Measurements from ENCODE around the gene FTSJ3.
"Not testable (repeated sequence)": the region's sequence is repeated elsewhere in the genome, so short reads cannot be mapped to it uniquely, and the experiment has no call there.

Gene FTSJ3

GRCh38 chr17:63796375-63796774, 31.1 kb downstream of the FTSJ3 start:
- H3K36me3 Mint-ChIP-seq (ENCODE audit: low read depth) = peaks cover 63% of the 10 kb centered on the region
- not testable (repeated sequence) for H3K27ac Mint-ChIP-seq, DNase-seq, ATAC-seq, H3K9me3 Mint-ChIP-seq, H3K27me3 Mint-ChIP-seq, H3K4me3 Mint-ChIP-seq, H3K4me1 Mint-ChIP-seq

DNA sequence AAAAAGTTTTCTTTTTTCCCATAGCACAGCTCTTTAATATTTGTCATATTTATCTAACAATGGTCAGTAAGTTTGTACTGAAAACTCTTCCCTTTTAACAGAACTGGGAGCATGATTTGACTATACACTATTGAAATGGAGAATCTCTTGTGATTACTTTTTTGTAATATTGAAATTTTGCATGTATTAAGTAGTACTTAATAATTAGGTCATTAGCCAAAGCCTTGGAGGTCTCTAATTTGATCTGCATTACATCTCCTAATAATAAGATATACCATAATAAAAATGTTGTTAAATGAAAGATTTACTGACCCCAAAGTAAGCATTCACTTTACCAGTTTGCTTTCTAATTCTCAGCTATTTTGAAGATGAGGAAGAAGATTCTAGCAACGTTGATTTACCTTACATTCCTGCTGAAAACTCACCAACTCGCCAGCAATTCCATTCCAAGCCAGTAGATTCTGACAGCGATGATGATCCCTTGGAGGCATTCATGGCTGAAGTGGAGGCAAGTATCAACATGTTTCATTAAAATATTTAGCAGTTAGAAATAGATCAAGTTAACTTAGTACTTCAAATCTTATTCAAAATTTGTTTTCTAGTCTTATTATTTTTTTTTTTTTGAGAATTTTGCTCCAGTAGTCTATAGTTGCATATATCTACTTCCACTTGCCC, 35.3 kb downstream of the FTSJ3 start:
- H3K27ac Mint-ChIP-seq = no peak overlapping the region
- H3K9me3 Mint-ChIP-seq = no peaks in the 10 kb centered on the region
- DNase-seq (no peak), ATAC-seq (no peak)
- peaks cover 48% of the 10 kb centered on the region for H3K36me3 Mint-ChIP-seq (ENCODE audit: low read depth)
- no peak overlapping the region for H3K4me3 Mint-ChIP-seq
- no peaks in the 10 kb centered on the region for H3K4me1 Mint-ChIP-seq
- H3K27me3 Mint-ChIP-seq = no peaks in the 10 kb centered on the region

DNA sequence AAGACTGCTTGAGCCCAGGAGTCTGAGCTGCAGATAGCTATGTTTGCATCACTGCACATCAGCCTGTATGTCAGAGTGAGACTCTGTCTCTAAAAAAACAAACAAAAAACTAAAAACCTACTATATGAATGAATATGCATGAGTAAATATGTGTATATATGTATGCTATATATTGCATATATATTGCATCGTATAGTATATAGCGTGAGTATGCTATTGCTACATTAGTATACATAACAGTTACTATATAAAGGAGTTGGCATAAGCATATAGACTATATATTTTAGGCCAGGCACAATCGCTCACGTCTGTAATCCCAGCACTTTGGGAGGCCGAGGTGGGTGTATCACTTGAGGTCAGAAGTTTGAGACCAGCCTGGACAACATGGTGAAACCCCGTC, 37.4 kb downstream of the FTSJ3 start:
- no peak for ATAC-seq
- no peak overlapping the region for H3K27ac Mint-ChIP-seq
- H3K4me3 Mint-ChIP-seq = no peak overlapping the region
- no peaks in the 10 kb centered on the region for H3K27me3 Mint-ChIP-seq
- peaks cover 35% of the 10 kb centered on the region for H3K36me3 Mint-ChIP-seq (ENCODE audit: low read depth)
- no peak for DNase-seq
- H3K9me3 Mint-ChIP-seq = no peaks in the 10 kb centered on the region
- H3K4me1 Mint-ChIP-seq = no peaks in the 10 kb centered on the region

DNA sequence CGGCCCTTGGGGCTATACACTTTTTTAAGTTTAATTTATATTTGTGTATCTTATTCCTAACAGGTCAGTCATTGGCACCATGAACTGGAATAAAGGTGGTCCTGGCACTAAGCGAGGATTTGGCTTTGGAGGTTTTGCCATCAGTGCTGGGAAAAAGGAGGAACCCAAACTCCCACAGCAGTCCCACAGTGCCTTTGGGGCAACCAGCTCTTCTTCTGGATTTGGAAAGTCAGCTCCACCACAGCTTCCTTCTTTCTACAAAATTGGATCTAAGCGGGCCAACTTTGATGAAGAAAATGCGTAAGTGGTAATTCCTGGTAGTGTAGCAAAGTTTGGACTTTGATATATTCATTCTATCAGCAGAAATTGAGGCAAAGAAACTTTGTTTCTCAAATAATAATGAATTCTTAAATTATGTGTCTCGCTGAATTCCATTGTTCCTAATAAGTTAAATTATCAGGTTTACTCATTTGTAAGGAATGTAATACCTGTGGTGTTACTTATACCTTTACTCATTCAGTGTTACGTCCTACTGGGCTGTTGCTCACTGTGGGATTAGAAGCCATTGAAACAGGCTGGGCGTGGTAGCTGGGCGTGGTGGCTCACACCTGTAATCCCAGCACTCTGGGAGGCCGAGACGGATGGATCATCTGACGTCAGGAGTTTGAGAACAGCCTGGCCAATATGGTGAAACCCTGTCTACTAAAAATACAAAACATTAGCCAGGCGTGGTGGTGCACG, 40.3 kb downstream of the FTSJ3 start:
- H3K4me1 Mint-ChIP-seq = peaks cover 19% of the 10 kb centered on the region
- ATAC-seq (no peak), DNase-seq (no peak)
- H3K27ac Mint-ChIP-seq = no peak overlapping the region
- H3K36me3 Mint-ChIP-seq (ENCODE audit: low read depth) = peaks cover 22% of the 10 kb centered on the region
- no peaks in the 10 kb centered on the region for H3K9me3 Mint-ChIP-seq
- H3K27me3 Mint-ChIP-seq = no peaks in the 10 kb centered on the region
- H3K4me3 Mint-ChIP-seq = no peak overlapping the region

- H3K4me3 Mint-ChIP-seq = no peak overlapping the region
- peaks cover 21% of the 10 kb centered on the region for H3K4me1 Mint-ChIP-seq
- no peaks in the 10 kb centered on the region for H3K9me3 Mint-ChIP-seq
- DNase-seq (no peak), ATAC-seq (no peak)
- no peak overlapping the region for H3K27ac Mint-ChIP-seq
- no peaks in the 10 kb centered on the region for H3K27me3 Mint-ChIP-seq
- peaks cover 19% of the 10 kb centered on the region for H3K36me3 Mint-ChIP-seq (ENCODE audit: low read depth)
These were observed 41.3 kb downstream of the FTSJ3 start for GRCh38 chr17:63786117-63786516.

DNA sequence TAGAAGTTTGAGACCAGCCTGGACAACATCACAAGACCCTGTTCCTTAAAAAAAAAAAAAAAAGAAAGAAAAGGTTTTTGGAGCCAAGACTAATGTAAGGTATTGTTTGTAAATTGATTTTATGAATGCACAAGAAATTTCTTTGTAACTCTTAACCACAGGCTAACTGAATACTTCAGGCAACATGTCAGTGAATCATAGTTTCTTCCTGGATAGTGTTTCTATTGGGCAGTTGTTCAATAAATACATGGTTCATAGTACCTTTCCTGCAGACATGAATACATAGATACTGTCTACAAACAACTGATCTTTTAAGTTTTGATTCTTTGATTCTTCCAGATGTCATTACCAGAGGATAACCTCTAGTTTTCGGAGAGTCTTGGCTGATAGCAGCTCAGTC, 41.9 kb downstream of the FTSJ3 start:
- Mint-ChIP-seq H3K27ac (no peak overlapping the region), H3K4me1 (peaks cover 26% of the 10 kb centered on the region), H3K9me3 (no peaks in the 10 kb centered on the region), H3K36me3 (ENCODE audit: low read depth) (peaks cover 22% of the 10 kb centered on the region), H3K27me3 (no peaks in the 10 kb centered on the region), H3K4me3 (no peak overlapping the region)
- no peak for ATAC-seq
- no peak for DNase-seq

- peaks cover 30% of the 10 kb centered on the region for H3K36me3 Mint-ChIP-seq (ENCODE audit: low read depth)
- H3K9me3 Mint-ChIP-seq = no peaks in the 10 kb centered on the region
- DNase-seq (no peak), ATAC-seq (no peak)
- no peaks in the 10 kb centered on the region for H3K27me3 Mint-ChIP-seq
- no peak overlapping the region for H3K4me3 Mint-ChIP-seq
- H3K27ac Mint-ChIP-seq = no peak overlapping the region
- H3K4me1 Mint-ChIP-seq = peaks cover 44% of the 10 kb centered on the region
These were observed 43.9 kb downstream of the FTSJ3 start for GRCh38 chr17:63783522-63783921.

DNA sequence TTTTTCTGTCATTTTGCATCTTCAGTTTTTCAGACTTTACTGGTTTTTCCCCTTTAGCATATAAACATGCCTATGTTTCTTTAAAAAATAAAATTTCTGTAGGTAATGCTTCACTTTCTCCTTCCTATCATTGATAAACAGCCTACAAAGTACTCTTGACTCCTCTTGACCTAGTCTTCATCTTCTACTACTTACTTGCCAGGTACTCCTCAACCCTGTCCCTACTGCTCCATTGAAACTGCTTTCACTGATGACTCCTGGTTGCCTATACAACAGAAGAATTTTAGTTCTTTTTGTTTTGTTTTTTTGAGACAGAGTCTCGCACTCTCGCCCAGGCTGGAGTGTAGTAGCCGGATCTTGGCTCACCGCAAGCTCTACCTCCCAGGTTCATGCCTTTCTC, 46.5 kb downstream of the FTSJ3 start:
- H3K4me1 Mint-ChIP-seq = peaks cover 65% of the 10 kb centered on the region
- no peaks in the 10 kb centered on the region for H3K9me3 Mint-ChIP-seq
- ATAC-seq = no peak
- H3K36me3 Mint-ChIP-seq (ENCODE audit: low read depth) = peaks cover 42% of the 10 kb centered on the region
- H3K4me3 Mint-ChIP-seq = no peak overlapping the region
- peak overlapping the region; percentile 4 for H3K27ac Mint-ChIP-seq
- H3K27me3 Mint-ChIP-seq = no peaks in the 10 kb centered on the region
- DNase-seq = no peak

DNA sequence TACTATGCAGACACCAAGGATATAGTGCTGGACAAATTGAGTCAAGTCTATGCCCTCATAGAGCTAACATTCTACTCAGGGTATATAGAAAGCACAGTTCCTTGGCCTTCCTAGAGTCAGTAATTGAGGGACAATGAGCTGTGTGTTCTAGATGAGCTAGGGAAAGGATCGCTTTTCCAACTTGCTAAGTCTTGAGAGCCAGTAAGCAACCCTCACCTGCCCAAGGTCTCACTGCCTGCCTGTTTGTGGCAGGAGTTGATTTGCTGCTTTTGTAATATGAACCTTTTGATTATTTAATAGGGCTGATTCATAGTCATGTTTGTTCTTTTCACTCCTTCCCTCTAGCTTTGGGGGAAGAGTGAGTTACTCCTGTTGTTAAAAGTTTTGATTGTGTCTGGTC, 47.0 kb downstream of the FTSJ3 start:
- H3K36me3 Mint-ChIP-seq (ENCODE audit: low read depth) = peaks cover 42% of the 10 kb centered on the region
- no peaks in the 10 kb centered on the region for H3K9me3 Mint-ChIP-seq
- H3K4me3 Mint-ChIP-seq = no peak overlapping the region
- H3K27ac Mint-ChIP-seq = peak overlapping the region; percentile 4
- DNase-seq (no peak), ATAC-seq (no peak)
- no peaks in the 10 kb centered on the region for H3K27me3 Mint-ChIP-seq
- H3K4me1 Mint-ChIP-seq = peaks cover 68% of the 10 kb centered on the region

DNA sequence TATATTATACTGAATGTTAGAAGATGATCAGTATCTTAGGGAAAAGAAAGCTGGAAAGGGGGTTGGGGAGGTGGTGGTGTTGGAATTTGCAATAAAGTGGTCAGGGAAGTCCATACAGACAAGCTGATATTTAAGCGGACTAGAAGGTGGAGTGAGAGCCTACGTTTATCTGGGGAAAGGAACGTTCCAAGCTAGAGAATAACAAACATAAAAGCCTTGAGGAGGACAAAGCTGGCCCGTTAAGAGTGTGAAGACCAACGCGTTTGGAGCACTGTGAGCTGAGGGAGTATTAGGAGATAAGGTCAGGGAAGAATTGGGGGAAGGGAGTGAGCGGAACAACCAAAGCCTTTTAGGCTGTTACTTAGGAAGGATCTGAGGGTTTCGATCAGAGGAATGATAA, 52.0 kb downstream of the FTSJ3 start:
- H3K4me3 Mint-ChIP-seq = peak overlapping the region; percentile 98
- H3K27me3 Mint-ChIP-seq = peaks cover 5% of the 10 kb centered on the region
- no peak overlapping the region for H3K27ac Mint-ChIP-seq
- H3K36me3 Mint-ChIP-seq (ENCODE audit: low read depth) = peaks cover 56% of the 10 kb centered on the region
- no peaks in the 10 kb centered on the region for H3K9me3 Mint-ChIP-seq
- peaks cover 66% of the 10 kb centered on the region for H3K4me1 Mint-ChIP-seq
- ATAC-seq = no peak
- no peak for DNase-seq

DNA sequence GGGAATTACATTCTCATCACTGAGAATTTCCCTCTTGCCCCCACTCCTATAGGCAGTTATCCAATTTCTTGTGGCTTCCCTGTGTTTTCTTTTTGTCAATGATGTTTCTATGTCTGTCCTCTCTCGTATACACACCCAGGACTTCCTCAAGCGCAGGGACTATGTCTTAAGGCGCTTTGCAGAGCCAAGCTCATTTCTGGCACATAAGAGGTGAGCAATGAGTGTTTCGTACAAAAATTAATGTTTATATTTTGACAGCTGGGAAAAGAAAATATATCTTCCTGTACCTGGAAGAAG, 52.5 kb downstream of the FTSJ3 start:
- ATAC-seq (no peak), DNase-seq (no peak)
- H3K4me3 Mint-ChIP-seq = peak overlapping the region; percentile 98
- H3K9me3 Mint-ChIP-seq = no peaks in the 10 kb centered on the region
- H3K4me1 Mint-ChIP-seq = peaks cover 65% of the 10 kb centered on the region
- peaks cover 5% of the 10 kb centered on the region for H3K27me3 Mint-ChIP-seq
- peak overlapping the region; percentile 100 for H3K27ac Mint-ChIP-seq
- peaks cover 55% of the 10 kb centered on the region for H3K36me3 Mint-ChIP-seq (ENCODE audit: low read depth)

GRCh38 chr17:63774141-63774968, 53.1 kb downstream of the FTSJ3 start, which contains the start of gene DDX42:
TSS of gene DDX42 (plus strand) at chr17:63774170. CDS start at chr17:63787050, 12,880 bp downstream.
- peak; percentile 93 for DNase-seq
- Mint-ChIP-seq H3K9me3 (no peaks in the 10 kb centered on the region), H3K4me3 (peak within 1 kb of the TSS; percentile 98), H3K27me3 (peaks cover 5% of the 10 kb centered on the region), H3K36me3 (ENCODE audit: low read depth) (peaks cover 53% of the 10 kb centered on the region), H3K27ac (peak within 1 kb of the TSS; percentile 100), H3K4me1 (peaks cover 62% of the 10 kb centered on the region)
- peak; percentile 7 for ATAC-seq

GRCh38 chr17:63773272-63774140, 54.0 kb downstream of the FTSJ3 start, which contains the start of gene CCDC47:
TSS of gene CCDC47 (minus strand) at chr17:63773597. CDS start at chr17:63766175, 7,422 bp downstream.
- DNase-seq = peak; percentile 97
- Mint-ChIP-seq H3K4me1 (peaks cover 60% of the 10 kb centered on the region), H3K36me3 (ENCODE audit: low read depth) (peaks cover 53% of the 10 kb centered on the region), H3K4me3 (peak within 1 kb of the TSS; percentile 98), H3K9me3 (no peaks in the 10 kb centered on the region), H3K27me3 (peaks cover 5% of the 10 kb centered on the region), H3K27ac (peak within 1 kb of the TSS; percentile 100)
- ATAC-seq = peak; percentile 92

- peak overlapping the region; percentile 100 for H3K27ac Mint-ChIP-seq
- DNase-seq (no peak), ATAC-seq (no peak)
- H3K27me3 Mint-ChIP-seq = peaks cover 5% of the 10 kb centered on the region
- peaks cover 51% of the 10 kb centered on the region for H3K36me3 Mint-ChIP-seq (ENCODE audit: low read depth)
- peaks cover 57% of the 10 kb centered on the region for H3K4me1 Mint-ChIP-seq
- H3K9me3 Mint-ChIP-seq = no peaks in the 10 kb centered on the region
- peak overlapping the region; percentile 98 for H3K4me3 Mint-ChIP-seq
These were observed 54.6 kb downstream of the FTSJ3 start for GRCh38 chr17:63772801-63773271.

Measured in activated naive CD8-positive, alpha-beta T cell treated with anti-CD3 and anti-CD28 coated beads, Interleukin-2, amount 50 U/mL, for 24 hours (primary cell).